Omental fat pad (tissue), 4 donors: Measurements from ENCODE around the gene COG3. TPM values are rescaled to one million over a fixed set of nuclear protein-coding genes. Genes with fewer than 3 reads are reported as not detected.

Source experiments
- ATAC-seq: fragments of 150-250 bp; one replicate; pipeline ENCODE4 v1.9.1; 2016; ENCODE audit warnings: mild to moderate bottlenecking, moderate library complexity; ENCODE audit not compliant: low FRiP score
- DNase-seq: peaks from one replicate; pipeline ENCODE4 v3.0.0-alpha.2; 2019; ENCODE audit warnings: low spot score
- CTCF ChIP-seq, 3 donors: fragments of 450-650 bp; IDR thresholded peaks; one replicate each; pipeline ENCODE4 v1.5.1; 2016 to 2017; ENCODE audit warnings: antibody characterized with exemption in 3 of 3, mild to moderate bottlenecking in 3 of 3, moderate library complexity in 2 of 3
- small RNA-seq: library from RNA; depleted of rRNA; stranded (forward); fragments of <200 nt; gene quantifications from one replicate; pipeline ENCODE3, GENCODE V24; 2016
- total RNA-seq, 4 donors: library from RNA; depleted of rRNA; stranded (reverse); fragments of >200 nt; gene quantifications; one replicate each; pipeline ENCODE4 v1.1.0, GENCODE V29; 2016

Gene COG3
- total RNA-seq, 4 donors from 2014 or later, result 23.3 to 34.7 (median 29.8) TPM

DNA sequence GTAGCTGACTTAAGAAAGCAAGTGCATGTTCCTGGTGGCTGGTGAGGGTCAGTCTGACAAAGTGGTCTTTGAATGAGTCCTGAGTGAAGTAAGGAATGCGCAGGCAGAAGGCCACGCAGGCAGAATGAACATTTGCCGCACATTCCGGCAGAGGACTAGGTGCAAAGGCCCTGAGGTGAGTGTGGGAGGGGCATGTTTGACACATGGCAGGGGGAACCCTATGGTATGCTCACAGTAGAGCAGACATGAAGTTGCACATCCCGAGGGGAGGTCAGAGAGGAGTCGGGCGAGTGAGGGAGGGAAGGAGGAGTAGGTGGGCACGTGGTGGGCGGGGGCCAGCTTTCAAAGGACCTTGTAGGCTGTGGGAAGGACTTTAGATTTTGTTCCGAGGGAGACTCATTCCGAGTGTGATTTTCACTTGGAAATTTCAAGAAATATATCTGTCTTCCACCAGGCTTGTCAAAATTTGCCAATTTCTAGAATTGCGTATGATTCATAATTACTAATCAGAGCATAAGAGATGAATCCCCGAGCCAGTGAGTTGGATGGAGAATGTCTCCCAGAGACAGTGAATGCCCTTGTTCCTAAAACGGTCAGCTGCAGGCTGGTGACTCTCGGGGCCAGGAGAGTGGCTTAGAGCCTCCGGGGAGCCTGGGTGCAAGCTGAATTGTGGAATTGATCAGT, 110.5 kb downstream of the COG3 start:
- DNase-seq, result no peak
- ATAC-seq, result no peak

GRCh38 chr13:45575830-45576180, 111.1 kb downstream of the COG3 start:
- ATAC-seq (no peak), DNase-seq (no peak)
- no peak for TF ChIP-seq CTCF (IDR thresholded peaks at IDR 0.05)

More for the DNA sequence above, 110.5 kb downstream of the COG3 start:
- TF ChIP-seq CTCF (IDR thresholded peaks at IDR 0.05), result no peak

GRCh38 chr13:45576466-45576865, 111.7 kb downstream of the COG3 start:
- DNase-seq, result no peak
- no peak for TF ChIP-seq CTCF (IDR thresholded peaks at IDR 0.05)

DNA sequence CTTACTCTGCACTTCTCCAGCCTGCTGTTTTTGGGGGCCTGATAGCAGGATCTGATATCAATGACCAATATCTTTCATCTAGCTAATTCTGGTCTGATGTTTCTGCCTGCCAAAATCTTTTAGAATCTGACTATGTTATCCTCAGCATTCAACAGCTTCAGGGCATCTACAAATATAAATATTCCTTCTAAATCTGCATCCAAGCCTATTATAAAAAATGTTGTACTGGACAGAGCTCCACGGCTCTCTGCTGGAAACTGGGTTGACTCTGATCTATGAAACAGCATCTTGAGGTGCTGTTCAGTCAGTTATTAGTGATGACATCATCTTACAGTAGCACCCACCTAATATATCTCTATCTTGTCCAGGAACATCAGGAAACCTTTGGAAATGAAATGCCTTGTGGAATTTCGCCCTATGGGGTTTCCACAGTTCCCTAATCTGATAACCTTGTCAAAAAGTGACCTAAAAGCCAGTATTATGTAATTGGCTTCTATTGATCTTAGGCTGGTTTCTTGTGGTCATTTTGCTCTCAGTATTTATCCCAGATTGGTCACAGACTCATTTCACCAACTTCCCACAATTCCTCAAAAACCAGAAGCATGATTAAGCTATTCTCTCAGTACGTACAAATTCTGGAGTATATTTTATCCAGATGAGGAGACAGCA, 117.8 kb downstream of the COG3 start:
- no peak for TF ChIP-seq CTCF (IDR thresholded peaks at IDR 0.05)
- DNase-seq (no peak), ATAC-seq (no peak)

More at GRCh38 chr13:45576466-45576865, 111.7 kb downstream of the COG3 start:
- no peak for ATAC-seq

- no peak for TF ChIP-seq CTCF (IDR thresholded peaks at IDR 0.05)
- no peak for ATAC-seq
- DNase-seq, result no peak
These were observed 120.1 kb downstream of the COG3 start for GRCh38 chr13:45584816-45585215.

Small RNA genes within 50 kb of the gene (small RNA-seq; reads per million reads assigned to genes)
- gene RNA5SP27 (not detected), gene TIMM9P3 (not detected)

Other genes starting within 250 kb of the COG3 start
- gene TPT1, start 123.8 kb upstream of the COG3 start, total RNA-seq, result 1,000 to 10,000 TPM; 3,407 to 5,053 (median 4,011) TPM
- 10 to 100 TPM; 10.1 to 21.9 (median 11.9) TPM for gene SLC25A30, start 46.6 kb upstream of the COG3 start, total RNA-seq
- gene ERICH6B, start 150.8 kb downstream of the COG3 start, total RNA-seq, result not detected
- gene CBY2, start 237.4 kb downstream of the COG3 start, total RNA-seq, result not detected